ENCODE data around the gene BCAS3.

BCAS3 gene

GRCh38 chr17:61400066-61400716 lies 722.5 kb downstream of the BCAS3 start:
- peaks cover 32% of the 10 kb centered on the region for H3K4me1 ChIP-seq (ENCODE audit: insufficient read depth, low read length)
- H3K27me3 ChIP-seq (ENCODE audit: control insufficient read depth in 1 of 2, insufficient read depth in 2 of 2, low read length in 2 of 2), result peaks cover 61 to 91% of the 10 kb centered on the region in 2 donors
- no peak overlapping the region for H3K27ac ChIP-seq (ENCODE audit: low read depth, low read length)

GRCh38 chr17:61400717-61401388 lies 723.2 kb downstream of the BCAS3 start:
- peaks cover 32% of the 10 kb centered on the region for H3K4me1 ChIP-seq (ENCODE audit: insufficient read depth, low read length)
- no peak overlapping the region for H3K27ac ChIP-seq (ENCODE audit: low read depth, low read length)
- H3K27me3 ChIP-seq (ENCODE audit: control insufficient read depth in 1 of 2, insufficient read depth in 2 of 2, low read length in 2 of 2), result peaks cover 64 to 91% of the 10 kb centered on the region in 2 donors
- H3K9me3 ChIP-seq (ENCODE audit: low read length), result peaks cover 4% of the 10 kb centered on the region
- peak overlapping the region; percentile 8 to 45 for H3K4me3 ChIP-seq (ENCODE audit: low read depth in 1 of 2, low read length in 2 of 2)
- no peaks in the 10 kb centered on the region for H3K36me3 ChIP-seq (ENCODE audit: insufficient read depth, low read length)
- H3K9ac ChIP-seq (ENCODE audit: low read length), result no peak overlapping the region

More at GRCh38 chr17:61400066-61400716, 722.5 kb downstream of the BCAS3 start:
- H3K4me3 ChIP-seq (ENCODE audit: low read depth in 1 of 2, low read length in 2 of 2), result no peak overlapping the region
- H3K9me3 ChIP-seq (ENCODE audit: low read length), result peaks cover 4% of the 10 kb centered on the region
- H3K9ac ChIP-seq (ENCODE audit: low read length), result no peak overlapping the region
- H3K36me3 ChIP-seq (ENCODE audit: insufficient read depth, low read length), result no peaks in the 10 kb centered on the region

- Histone ChIP-seq H3K36me3 (ENCODE audit: insufficient read depth, low read length) (no peaks in the 10 kb centered on the region), H3K4me3 (ENCODE audit: low read depth in 1 of 2, low read length in 2 of 2) (peak overlapping the region; percentile 8 to 45), H3K27ac (ENCODE audit: low read depth, low read length) (no peak overlapping the region), H3K4me1 (ENCODE audit: insufficient read depth, low read length) (peaks cover 32% of the 10 kb centered on the region), H3K27me3 (ENCODE audit: control insufficient read depth in 1 of 2, insufficient read depth in 2 of 2, low read length in 2 of 2) (peaks cover 69 to 90% of the 10 kb centered on the region in 2 donors), H3K9ac (ENCODE audit: low read length) (no peak overlapping the region), H3K9me3 (ENCODE audit: low read length) (peaks cover 4% of the 10 kb centered on the region)
Measured at GRCh38 chr17:61401389-61402072, 723.9 kb downstream of the BCAS3 start.

- H3K27ac ChIP-seq (ENCODE audit: low read depth, low read length), result no peak overlapping the region
- no peaks in the 10 kb centered on the region for H3K36me3 ChIP-seq (ENCODE audit: insufficient read depth, low read length)
- no peak overlapping the region for H3K4me3 ChIP-seq (ENCODE audit: low read depth in 1 of 2, low read length in 2 of 2)
- H3K27me3 ChIP-seq (ENCODE audit: control insufficient read depth in 1 of 2, insufficient read depth in 2 of 2, low read length in 2 of 2), result peaks cover 72 to 89% of the 10 kb centered on the region in 2 donors
- no peak overlapping the region for H3K9ac ChIP-seq (ENCODE audit: low read length)
- H3K4me1 ChIP-seq (ENCODE audit: insufficient read depth, low read length), result peaks cover 32% of the 10 kb centered on the region
- peaks cover 4% of the 10 kb centered on the region for H3K9me3 ChIP-seq (ENCODE audit: low read length)
Measured at GRCh38 chr17:61402073-61402541, 724.5 kb downstream of the BCAS3 start.

- Histone ChIP-seq H3K27ac (ENCODE audit: low read depth, low read length) (no peak overlapping the region), H3K9ac (ENCODE audit: low read length) (no peak overlapping the region), H3K4me1 (ENCODE audit: insufficient read depth, low read length) (peaks cover 26% of the 10 kb centered on the region), H3K4me3 (ENCODE audit: low read depth in 1 of 2, low read length in 2 of 2) (no peak overlapping the region), H3K36me3 (ENCODE audit: insufficient read depth, low read length) (no peaks in the 10 kb centered on the region), H3K9me3 (ENCODE audit: low read length) (peaks cover 4% of the 10 kb centered on the region), H3K27me3 (ENCODE audit: control insufficient read depth in 1 of 2, insufficient read depth in 2 of 2, low read length in 2 of 2) (peaks cover 66 to 89% of the 10 kb centered on the region in 2 donors)
Measured at GRCh38 chr17:61402978-61403800, 725.5 kb downstream of the BCAS3 start.

GRCh38 chr17:61403801-61404662 lies 726.4 kb downstream of the BCAS3 start:
- H3K36me3 ChIP-seq (ENCODE audit: insufficient read depth, low read length), result no peaks in the 10 kb centered on the region
- peaks cover 4% of the 10 kb centered on the region for H3K9me3 ChIP-seq (ENCODE audit: low read length)
- no peak overlapping the region for H3K4me3 ChIP-seq (ENCODE audit: low read depth in 1 of 2, low read length in 2 of 2)
- no peak overlapping the region for H3K9ac ChIP-seq (ENCODE audit: low read length)
- H3K27ac ChIP-seq (ENCODE audit: low read depth, low read length), result no peak overlapping the region
- peaks cover 66 to 89% of the 10 kb centered on the region in 2 donors for H3K27me3 ChIP-seq (ENCODE audit: control insufficient read depth in 1 of 2, insufficient read depth in 2 of 2, low read length in 2 of 2)
- peaks cover 30% of the 10 kb centered on the region for H3K4me1 ChIP-seq (ENCODE audit: insufficient read depth, low read length)

- Histone ChIP-seq H3K27me3 (ENCODE audit: control insufficient read depth in 1 of 2, insufficient read depth in 2 of 2, low read length in 2 of 2) (peaks cover 66 to 87% of the 10 kb centered on the region in 2 donors), H3K27ac (ENCODE audit: low read depth, low read length) (no peak overlapping the region), H3K36me3 (ENCODE audit: insufficient read depth, low read length) (no peaks in the 10 kb centered on the region), H3K9me3 (ENCODE audit: low read length) (peaks cover 4% of the 10 kb centered on the region), H3K4me3 (ENCODE audit: low read depth in 1 of 2, low read length in 2 of 2) (no peak overlapping the region), H3K4me1 (ENCODE audit: insufficient read depth, low read length) (peaks cover 31% of the 10 kb centered on the region), H3K9ac (ENCODE audit: low read length) (no peak overlapping the region)
Measured at GRCh38 chr17:61404663-61404912, 726.9 kb downstream of the BCAS3 start.

GRCh38 chr17:61404913-61405685 lies 727.4 kb downstream of the BCAS3 start:
- Histone ChIP-seq H3K27ac (ENCODE audit: low read depth, low read length) (no peak overlapping the region), H3K4me3 (ENCODE audit: low read depth in 1 of 2, low read length in 2 of 2) (no peak overlapping the region), H3K9me3 (ENCODE audit: low read length) (peaks cover 4% of the 10 kb centered on the region), H3K36me3 (ENCODE audit: insufficient read depth, low read length) (no peaks in the 10 kb centered on the region), H3K4me1 (ENCODE audit: insufficient read depth, low read length) (peaks cover 34% of the 10 kb centered on the region), H3K27me3 (ENCODE audit: control insufficient read depth in 1 of 2, insufficient read depth in 2 of 2, low read length in 2 of 2) (peaks cover 70 to 89% of the 10 kb centered on the region in 2 donors), H3K9ac (ENCODE audit: low read length) (no peak overlapping the region)

GRCh38 chr17:61405686-61406536 lies 728.3 kb downstream of the BCAS3 start:
- peaks cover 4% of the 10 kb centered on the region for H3K9me3 ChIP-seq (ENCODE audit: low read length)
- peaks cover 35% of the 10 kb centered on the region for H3K4me1 ChIP-seq (ENCODE audit: insufficient read depth, low read length)
- H3K4me3 ChIP-seq (ENCODE audit: low read depth in 1 of 2, low read length in 2 of 2), result no peak overlapping the region
- no peak overlapping the region for H3K27ac ChIP-seq (ENCODE audit: low read depth, low read length)
- H3K36me3 ChIP-seq (ENCODE audit: insufficient read depth, low read length), result no peaks in the 10 kb centered on the region
- H3K27me3 ChIP-seq (ENCODE audit: control insufficient read depth in 1 of 2, insufficient read depth in 2 of 2, low read length in 2 of 2), result peaks cover 73 to 93% of the 10 kb centered on the region in 2 donors
- H3K9ac ChIP-seq (ENCODE audit: low read length), result no peak overlapping the region
